UCSD-AML1 (cell line): ENCODE data around the gene CTSA.
"Not testable (repeated sequence)": the region's sequence is repeated elsewhere in the genome, so short reads cannot be mapped to it uniquely, and the experiment has no call there.

Source experiments
- DNase-seq: peaks from one replicate; lab custom pipeline; 2025; ENCODE audit not compliant: unreplicated experiment; lab: John Stamatoyannopoulos, UW

Gene CTSA

DNA sequence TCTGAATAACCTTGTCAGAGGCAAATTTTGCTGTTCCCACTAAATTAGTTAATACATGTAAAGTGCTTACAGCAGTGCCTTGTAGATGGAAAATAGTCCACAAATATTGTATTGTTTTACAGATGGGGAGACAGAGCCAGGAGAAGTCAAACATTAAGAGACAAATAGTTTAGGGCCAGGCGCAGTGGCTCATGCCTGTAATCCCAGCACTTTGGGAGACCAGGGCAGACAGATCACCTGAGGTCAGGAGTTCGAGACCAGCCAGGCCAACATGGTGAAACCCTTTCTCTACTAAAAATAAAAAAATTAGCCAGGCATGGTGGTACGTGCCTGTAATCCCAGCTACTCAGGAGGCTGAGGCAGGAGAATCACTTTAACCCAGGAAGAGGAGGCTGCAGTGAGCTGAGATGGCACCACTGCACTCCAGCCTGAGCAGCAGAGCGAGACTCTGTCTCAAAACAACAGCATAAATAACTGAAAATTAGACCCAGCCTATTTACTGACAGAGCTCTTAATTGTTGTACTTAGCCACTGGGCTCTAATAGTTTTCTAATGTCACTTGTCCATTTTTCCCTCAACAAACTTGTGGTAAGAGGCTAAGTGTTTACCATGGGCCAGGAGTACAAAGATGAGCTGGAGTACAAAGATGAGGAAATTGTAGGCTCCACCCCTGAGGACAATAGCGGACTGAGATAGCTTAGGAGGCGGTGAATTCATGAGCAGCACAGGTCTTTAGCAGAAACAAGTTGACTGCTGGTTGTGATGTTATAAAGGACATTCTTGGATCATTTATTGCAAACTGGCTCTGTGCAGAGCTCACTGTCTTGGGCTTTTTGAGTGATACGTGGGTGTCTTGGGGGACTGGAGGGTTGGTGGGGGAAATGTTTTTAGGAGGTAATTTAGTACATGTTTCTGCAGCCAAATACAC, 27.3 kb upstream of the CTSA start:
- DNase-seq: no peak

DNA sequence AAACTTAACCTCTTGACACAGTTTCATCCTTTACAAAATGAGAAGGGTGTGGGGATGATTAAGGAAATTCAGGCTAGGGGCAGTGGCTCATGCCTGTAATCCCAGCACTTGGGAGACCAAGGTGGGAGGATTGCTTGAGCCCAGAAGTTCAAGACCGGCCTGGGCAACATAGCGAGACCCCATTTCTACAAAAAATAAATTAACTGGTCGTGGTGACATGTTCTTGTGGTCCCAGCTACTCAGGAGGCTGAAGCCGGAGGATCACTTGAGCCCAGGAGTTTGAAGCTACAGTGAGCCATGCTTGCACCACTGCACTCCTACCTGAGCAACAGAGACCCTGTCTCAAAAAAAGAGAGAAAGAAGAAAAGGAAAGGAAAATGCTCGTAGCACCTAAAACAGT, 24.7 kb upstream of the CTSA start:
- no peak for DNase-seq

DNA sequence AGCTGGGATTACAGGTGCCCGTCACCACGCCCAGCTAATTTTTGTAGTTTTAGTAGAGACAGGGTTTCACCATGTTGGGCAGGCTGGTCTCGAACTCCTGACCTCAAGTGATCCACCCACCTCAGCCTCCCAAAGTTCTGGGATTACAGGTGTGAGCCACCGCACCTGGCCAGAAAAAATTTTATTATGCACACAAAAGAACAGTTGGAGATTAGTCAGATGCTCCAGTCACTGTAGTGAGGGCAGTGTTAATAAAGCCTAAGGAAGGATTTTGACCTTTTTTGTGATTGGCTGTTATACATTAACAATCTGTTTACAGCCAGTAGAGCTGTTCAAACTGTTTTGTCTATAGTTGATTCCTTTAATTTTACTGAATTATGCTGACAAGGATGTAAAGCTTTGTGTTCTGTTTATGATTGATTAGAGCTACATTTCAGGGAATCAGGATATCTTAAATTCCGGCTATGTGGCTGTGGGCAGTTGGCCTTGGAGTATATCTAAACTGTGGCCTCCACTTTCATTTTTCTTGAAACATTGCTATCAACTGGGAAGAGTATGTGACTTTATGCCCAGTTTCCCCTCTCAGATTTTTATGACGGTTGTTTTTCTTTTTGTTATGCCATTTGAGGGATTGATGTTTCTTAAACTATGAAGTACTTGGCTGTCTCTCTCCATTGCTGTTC, 23.9 kb upstream of the CTSA start:
- DNase-seq: no peak

DNA sequence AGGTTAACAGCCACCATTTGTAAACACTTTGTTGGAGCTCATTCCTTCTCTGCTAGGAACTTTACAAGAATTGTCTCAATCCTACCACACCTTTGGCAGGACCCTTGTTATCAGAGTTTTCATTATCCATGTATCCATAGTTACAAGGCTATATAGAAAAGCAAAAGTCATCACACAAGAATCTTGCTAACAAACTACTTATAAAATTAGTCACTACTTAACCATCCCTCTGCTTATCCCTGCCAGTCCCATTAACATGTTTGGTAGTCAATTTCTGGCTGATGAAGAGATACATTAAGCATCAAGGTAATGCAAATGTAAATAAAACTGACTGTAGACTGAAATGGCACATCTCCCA, 23.3 kb upstream of the CTSA start:
- no peak for DNase-seq

DNA sequence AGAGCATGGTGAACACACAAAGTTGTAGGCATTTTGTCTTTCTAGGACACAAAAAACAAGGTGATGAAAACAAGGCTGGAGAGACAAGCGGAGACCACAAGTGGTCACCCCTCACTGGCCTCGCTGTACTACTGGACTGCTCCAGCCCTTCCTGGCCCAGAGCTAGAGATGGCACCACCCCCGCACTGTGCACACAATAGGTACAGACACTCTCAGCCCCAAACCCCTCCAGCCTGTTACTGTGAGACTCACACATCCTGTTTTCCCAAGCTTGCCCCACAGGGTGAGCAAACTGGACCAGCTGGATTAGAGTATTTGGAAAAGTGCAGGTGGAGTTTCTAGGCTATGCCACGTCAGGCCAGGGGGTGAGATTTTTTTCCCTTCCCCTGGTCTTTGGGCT, 18.5 kb upstream of the CTSA start:
- DNase-seq: no peak

DNA sequence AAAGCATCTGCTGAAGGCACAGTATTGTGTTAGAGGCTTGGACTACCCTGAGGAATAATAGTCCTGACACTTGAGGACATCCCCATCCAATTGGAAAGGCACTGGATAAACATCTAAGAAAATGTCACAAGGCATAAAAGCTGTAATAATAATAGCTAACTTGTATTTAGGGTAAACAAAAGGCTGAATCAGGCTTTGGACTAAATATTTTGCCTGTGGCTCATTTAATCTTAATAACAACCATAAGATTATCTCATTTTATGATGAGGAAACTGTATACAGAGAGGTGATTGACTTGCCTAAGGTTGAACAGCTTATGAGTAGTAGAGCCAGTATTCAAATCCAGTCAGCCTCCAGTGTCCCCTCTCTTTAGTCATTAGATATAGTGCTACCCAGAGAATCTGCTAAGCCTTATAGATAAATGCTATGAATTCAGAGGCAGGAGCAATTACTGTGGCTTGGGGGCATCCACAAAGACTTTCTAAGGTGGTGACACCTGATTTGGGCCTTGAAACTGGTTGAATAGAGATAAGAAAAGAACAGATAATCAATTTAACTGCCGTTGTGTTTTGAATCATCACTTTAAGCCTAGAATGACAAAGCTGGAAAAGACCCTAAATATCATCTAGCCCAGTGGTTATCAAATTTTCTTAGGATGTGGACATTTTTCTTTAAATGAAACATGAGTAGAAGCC, 17.6 kb upstream of the CTSA start:
- DNase-seq: no peak

DNA sequence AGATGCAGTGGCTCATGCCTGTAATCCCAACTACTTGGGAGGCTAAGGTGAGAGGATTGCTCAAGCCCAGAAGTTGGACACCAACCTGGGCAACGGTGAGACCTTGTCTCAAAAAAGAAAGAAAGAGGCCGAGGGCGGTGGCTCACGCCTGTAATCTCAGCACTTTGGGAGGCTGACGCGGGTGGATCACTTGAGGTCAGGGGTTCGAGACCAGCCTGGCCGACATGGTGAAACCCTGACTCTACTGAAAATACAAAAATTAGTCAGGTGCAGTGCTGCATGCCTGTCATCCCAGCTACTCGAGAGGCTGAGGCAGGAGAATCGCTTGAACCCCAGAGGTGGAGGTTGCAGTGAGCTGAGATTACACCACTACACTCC, 17.0 kb upstream of the CTSA start:
- DNase-seq: not testable (repeated sequence)

DNA sequence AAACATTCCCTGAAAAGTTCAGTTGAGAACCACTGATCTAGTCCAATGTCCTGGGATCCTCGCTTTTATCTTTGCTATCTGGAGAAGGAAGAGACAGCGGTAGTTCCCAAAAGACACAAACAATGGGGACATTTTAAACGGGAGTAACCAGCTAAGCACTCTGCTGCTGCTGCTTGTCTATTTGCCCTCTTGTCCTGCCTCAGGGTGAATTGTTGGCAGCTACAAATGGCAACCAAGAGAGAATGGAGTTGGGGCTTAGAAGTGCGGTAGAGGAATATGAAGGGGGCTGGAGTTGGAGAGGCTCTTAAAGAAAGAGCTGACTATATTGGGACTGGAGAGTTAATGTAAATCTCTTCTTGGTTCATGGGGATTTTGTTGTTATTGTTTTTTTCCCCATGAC, 16.6 kb upstream of the CTSA start:
- DNase-seq: no peak

DNA sequence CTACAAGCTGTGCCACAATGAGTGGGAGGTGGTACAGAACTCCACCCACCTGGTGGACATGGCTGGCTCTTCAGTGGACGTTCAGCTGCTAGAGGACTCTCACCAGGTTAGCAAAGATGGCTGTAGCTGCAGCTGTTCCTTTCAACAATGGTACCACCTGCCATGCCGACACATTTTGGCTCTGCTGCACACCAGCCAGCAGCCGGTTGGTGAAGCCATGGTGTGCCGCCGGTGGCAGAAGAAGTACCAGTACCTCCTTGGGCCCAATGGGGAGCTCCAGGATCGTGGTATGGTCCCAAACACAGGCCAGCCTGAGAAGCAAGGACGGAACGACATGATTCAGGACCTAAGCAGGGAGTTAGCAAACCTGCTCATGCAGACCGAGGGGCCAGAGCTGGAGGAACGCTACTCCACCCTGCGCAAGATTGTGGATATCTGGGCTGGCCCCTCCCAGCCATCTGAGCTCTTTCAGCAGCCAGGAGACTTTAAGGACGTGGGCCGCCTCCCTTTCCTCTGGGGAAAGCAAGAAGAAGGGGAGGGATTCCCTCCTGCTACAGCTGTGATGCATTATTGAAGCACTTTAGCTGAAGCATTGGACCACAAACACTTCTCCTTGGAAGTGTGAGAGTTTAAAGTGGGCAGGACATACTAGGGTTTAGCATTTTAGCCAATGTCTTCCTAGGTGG, 12.9 kb upstream of the CTSA start:
- DNase-seq: no peak

DNA sequence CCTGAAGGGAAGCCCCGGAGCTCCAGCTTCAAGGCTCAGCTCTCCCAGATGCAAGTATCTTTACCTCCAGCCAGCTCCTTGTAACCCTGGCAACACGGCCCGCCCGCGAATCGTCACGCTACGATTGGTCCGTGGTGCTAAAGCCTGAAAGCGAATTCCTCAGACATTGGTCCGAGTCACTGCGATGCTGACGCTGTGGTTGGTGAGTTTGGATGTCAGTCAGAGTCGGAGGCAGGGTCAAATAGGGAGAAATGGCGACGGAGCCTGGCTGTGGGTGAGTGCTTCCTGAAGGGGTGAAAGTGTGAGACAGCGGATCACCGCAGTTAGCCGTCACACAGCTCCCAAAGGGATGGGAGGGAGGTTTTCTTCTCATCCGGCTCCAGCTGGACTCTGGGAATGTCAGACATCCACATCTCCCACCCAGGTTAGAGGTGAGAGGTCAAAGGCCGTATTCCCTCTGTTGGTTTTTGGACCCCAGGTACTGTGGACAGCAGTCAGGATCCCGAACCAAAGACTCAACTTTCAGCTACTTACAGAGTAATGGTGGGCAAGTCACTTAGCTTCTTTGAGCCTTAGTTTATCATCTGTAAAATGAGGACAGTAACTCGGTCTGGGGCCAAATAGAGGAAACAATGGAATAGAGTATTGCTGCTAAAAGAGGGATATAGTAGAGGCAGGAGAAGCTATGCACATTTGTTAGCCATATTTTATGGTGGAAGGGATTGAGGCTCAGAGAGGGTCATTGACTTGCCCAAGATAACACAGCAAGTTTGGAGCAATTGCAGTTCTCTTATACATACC, 9.9 kb upstream of the CTSA start, which contains the start of gene ZSWIM1:
Gene ZSWIM1, plus strand, starts transcription at position 240 of the 801 bp plus-strand sequence. CDS start 1,366 bp downstream, outside the sequence.
- DNase-seq: peak; percentile 99

DNA sequence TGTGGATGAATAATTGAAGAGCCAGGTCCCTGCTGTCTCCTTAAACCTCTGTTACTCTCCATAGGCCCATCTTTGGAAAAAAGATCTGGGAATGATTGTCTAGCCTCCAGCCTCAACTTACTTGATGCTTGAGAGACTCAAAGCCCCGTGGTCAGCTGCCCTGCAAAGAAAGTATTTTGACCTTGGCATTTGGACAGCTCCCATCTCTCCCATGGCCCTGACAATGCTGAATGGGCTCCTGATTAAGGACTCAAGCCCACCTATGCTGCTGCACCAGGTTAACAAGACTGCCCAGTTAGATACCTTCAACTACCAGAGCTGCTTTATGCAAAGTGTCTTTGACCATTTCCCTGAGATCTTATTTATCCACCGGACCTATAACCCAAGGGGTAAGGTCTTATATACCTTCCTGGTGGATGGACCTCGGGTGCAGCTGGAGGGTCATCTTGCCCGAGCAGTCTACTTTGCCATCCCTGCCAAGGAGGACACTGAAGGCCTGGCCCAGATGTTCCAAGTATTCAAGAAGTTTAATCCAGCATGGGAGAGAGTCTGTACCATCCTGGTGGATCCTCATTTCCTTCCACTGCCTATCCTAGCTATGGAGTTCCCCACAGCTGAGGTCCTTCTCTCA, 8.6 kb upstream of the CTSA start:
- DNase-seq: no peak

DNA sequence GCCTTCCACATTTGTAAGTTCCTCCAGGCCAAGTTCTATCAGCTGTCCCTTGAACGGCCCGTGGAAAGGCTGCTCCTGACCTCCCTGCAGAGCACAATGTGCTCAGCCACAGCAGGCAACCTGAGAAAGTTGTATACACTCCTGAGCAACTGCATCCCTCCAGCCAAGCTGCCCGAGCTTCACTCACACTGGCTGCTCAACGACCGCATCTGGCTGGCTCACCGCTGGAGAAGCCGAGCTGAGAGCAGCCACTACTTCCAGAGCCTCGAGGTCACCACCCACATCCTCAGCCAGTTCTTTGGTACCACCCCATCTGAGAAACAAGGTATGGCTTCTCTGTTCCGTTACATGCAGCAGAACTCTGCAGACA, 8.1 kb upstream of the CTSA start:
- no peak for DNase-seq

DNA sequence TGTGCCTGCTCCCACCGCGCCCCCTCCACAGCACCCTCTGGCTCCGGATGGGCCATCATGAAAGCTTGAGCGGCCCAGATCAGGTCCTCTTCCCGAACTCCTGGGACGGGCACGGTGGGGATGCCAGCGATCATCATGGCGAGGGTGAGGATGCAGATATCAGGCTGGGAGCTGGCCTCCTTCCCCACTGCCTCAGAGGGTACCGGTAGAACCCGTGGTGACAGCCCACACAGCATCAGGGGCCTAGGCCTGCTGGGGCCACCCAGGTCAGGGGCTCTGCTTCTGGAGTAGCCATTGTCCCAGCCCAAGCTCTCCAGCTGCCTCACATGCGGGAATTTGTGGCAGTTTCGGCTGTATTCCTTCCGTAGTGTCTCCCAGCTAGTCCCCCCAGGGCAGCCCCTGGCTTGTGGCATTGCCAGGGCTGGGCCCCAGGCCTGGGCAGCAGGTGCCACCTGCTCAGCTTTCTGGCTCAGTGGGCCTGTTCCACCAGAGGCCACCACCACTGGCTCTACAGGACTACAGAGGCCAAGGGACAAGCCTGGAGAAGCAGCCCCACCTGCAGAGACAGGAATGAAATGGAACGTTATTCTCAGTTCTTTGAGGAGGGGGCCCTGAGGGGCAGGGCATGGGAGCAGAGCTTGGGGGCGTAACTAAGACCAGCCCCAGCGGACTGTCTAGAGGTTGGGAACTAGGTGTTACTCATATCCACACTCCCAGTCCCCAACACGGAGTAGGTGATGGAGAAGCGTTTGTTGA, 4.4 kb upstream of the CTSA start:
- DNase-seq: no peak

DNA sequence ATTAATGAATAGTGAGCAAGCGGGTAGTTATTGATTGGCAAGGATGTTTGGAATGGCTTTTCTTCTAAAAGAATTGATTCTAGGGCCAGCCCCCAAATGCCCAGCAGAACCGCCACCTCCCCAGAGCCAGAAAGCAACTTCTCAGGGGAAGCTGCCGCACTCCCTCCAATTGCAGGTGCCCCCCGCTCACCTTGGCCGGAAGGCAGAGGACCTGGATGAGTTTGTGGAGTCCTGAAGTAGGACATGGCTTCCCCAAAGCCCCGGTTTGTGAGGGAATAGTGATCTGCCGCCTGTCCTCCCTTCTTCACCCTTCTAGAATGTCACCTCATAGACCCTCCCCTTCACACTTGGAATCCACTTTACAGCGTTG, 3.8 kb upstream of the CTSA start, which contains the start of gene SPATA25:
Gene SPATA25, minus strand, starts transcription at position 277 of the 370 bp plus-strand sequence. Its CDS starts 32 bp downstream, at position 245.
- DNase-seq: no peak

DNA sequence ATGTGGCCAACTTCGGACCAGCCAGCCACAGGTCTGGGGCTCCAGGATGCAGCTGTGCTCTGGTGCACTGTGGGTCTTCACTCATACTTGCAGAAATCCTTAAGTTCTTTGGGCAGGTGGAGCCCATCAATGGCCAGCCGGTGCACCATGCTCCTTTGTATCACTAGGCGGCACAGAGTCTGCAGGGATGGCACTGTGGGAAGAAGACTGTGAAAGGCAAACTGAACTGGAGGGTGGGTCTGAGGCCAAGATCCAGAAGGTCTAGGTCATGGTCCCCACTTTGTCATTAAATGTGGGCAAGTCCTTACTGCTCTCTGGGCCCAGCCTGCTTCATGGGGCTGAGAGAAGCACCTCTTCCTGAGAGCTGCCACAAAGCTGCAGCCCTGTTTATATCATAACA, 2.5 kb upstream of the CTSA start:
- no peak for DNase-seq

DNA sequence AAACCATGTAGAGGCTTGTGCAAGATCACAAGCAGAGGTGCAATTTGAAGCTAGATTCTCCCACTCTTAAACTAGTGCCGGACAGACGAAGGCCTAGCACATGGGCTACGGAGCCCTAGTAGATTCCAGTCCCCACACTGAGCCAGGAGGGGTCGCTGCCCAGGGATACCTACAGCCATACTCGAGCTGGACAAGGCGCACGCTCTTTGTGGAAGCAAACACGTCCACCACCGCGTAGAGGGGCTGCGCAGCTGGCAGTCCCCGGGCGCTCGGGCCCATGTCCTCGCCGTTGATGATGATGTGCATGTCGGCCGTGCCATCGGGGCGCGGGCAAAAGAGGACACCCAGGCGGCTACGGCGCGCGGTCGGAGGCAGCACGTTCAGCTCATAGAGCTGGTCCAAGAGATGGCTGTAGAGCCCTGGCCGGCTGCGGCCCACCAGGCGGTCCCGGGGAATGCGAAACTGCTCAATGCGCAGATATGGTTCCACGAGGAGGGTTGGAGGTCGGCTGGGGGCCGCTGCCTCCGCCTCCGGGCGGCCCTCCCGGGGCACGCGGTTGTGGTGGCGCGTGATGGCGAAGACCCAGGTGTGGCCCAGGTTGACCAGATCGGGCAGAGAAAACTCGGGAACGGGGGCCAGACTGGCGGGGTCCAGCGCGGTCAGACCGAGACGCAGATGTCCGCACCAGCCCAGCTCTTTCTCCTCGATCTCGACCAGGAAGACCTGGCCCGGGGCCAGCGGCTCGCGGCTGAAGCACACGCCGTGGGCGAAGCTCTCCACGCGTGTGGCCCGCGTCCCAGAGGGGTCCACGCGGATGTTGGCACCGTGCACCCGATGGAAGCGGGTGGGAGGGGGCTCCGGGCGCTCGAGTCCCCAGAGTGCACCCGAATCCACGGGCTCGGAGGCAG, 804 bp upstream of the CTSA start:
- DNase-seq: peak; percentile 80

DNA sequence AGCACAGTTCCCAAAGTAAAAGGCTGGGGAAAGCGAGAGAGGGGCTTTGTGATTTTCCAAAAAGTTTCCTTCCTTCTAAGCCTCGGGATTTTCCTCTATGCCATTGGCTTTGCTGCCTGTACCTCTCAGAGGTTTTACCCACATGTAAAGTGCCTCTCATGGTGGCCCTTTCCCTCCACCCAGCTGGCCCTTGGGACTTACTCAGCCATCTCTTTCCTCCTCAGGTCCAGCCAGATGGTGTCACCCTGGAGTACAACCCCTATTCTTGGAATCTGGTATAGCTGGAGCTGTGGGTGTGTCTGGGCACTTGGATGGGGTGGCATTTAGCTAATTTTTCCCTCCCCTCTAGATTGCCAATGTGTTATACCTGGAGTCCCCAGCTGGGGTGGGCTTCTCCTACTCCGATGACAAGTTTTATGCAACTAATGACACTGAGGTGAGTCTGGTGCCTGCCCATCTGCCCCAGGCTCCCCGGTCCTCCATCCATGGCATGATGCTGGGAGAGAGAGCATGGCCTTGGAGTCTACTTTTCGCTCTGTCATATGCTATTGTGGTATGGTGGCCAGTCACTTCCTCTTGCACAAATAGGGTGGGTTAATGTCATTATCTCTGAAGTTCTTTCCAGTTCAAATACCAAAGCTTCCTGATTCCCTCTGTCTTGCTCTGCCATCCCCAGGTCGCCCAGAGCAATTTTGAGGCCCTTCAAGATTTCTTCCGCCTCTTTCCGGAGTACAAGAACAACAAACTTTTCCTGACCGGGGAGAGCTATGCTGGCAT, 1.1 kb downstream of the CTSA start:
- DNase-seq: no peak
